GM19099 (cell line): ENCODE data around the gene QSOX2.

Experiments
- POLR2A ChIP-seq: IDR thresholded peaks from 3 replicates; pipeline ENCODE4 v1.6.1; 2011; ENCODE audit warnings: low read depth; ENCODE audit not compliant: insufficient read length; ENCODE audit errors: extremely low read depth

QSOX2 gene

GRCh38 chr9:136240941-136241340 lies 4.7 kb downstream of the QSOX2 start:
- TF ChIP-seq POLR2A = no peak

- TF ChIP-seq POLR2A = no peak
Measured at GRCh38 chr9:136239983-136240330, 5.7 kb downstream of the QSOX2 start.

GRCh38 chr9:136239135-136239982 lies 6.3 kb downstream of the QSOX2 start:
- TF ChIP-seq POLR2A = no peak

GRCh38 chr9:136238342-136238732 lies 7.3 kb downstream of the QSOX2 start:
- TF ChIP-seq POLR2A = no peak

- TF ChIP-seq POLR2A = no peak
Measured at GRCh38 chr9:136237486-136238341, 7.9 kb downstream of the QSOX2 start.

- TF ChIP-seq POLR2A = no peak
Measured at GRCh38 chr9:136235709-136236455, 9.7 kb downstream of the QSOX2 start.

GRCh38 chr9:136235171-136235570 lies 10.4 kb downstream of the QSOX2 start:
- TF ChIP-seq POLR2A = no peak

- TF ChIP-seq POLR2A = no peak
Measured at GRCh38 chr9:136234597-136234996, 11.0 kb downstream of the QSOX2 start.

- TF ChIP-seq POLR2A = no peak
Measured at GRCh38 chr9:136233868-136234267, 11.7 kb downstream of the QSOX2 start.

GRCh38 chr9:136233411-136233810 lies 12.2 kb downstream of the QSOX2 start:
- no peak for TF ChIP-seq POLR2A

- no peak for TF ChIP-seq POLR2A
Measured at GRCh38 chr9:136232969-136233368, 12.6 kb downstream of the QSOX2 start.

- no peak for TF ChIP-seq POLR2A
Measured at GRCh38 chr9:136231478-136232297, 13.9 kb downstream of the QSOX2 start.

GRCh38 chr9:136230773-136231172 lies 14.8 kb downstream of the QSOX2 start:
- TF ChIP-seq POLR2A = no peak

- no peak for TF ChIP-seq POLR2A
Measured at GRCh38 chr9:136230365-136230764, 15.2 kb downstream of the QSOX2 start.
